GM19193 (cell line): ENCODE measurements around the gene KDM8.
A peak's percentile ranks its signal among the peaks of the same experiment; 100 is the strongest.

ENCODE experiments used
- POLR2A ChIP-seq: IDR thresholded peaks from 4 replicates; pipeline ENCODE4 v1.6.1; 2011; ENCODE audit not compliant: insufficient read depth, insufficient read length; ENCODE audit errors: extremely low read depth

Gene KDM8

DNA sequence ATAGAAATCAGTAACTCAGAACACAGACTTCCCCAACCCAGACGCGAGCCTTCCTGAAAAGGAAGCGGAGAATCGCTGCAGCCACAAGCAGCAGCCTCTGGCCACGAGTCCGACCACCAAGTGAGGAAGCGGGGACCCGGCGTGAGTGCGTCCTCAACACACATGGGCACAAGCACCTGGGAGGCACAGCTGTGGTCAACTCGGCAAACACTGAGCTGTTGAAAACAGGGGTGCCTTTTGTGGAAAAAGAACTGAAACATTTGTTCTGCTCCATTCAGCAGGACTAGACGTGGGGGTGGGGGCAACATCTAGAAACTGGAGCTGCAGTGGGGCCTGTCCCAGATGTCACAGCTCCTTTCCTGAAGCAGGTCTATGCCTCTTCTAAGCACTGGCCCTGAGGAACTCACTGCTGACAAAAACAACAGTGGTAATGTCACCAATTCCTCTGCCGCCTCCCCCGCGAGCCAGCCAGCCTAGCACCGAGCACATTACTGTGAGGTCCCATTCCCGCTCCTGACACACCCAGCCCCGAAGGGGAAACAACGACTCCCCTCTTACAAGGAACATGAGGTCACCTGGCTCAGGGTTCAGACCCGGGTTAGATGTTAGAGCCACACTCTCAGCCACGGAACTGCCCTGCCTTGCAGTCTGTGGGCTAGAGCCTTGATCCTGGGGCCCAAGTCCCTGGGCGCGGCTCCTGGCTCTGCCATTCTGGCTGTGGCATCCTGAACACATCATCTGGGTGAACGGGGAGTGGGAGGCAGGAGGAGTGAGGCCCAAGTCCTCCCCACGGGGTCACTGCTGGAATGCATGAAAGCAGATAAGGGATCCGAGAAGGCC is 29.0 kb downstream of the KDM8 start:
- no peak for TF ChIP-seq POLR2A

DNA sequence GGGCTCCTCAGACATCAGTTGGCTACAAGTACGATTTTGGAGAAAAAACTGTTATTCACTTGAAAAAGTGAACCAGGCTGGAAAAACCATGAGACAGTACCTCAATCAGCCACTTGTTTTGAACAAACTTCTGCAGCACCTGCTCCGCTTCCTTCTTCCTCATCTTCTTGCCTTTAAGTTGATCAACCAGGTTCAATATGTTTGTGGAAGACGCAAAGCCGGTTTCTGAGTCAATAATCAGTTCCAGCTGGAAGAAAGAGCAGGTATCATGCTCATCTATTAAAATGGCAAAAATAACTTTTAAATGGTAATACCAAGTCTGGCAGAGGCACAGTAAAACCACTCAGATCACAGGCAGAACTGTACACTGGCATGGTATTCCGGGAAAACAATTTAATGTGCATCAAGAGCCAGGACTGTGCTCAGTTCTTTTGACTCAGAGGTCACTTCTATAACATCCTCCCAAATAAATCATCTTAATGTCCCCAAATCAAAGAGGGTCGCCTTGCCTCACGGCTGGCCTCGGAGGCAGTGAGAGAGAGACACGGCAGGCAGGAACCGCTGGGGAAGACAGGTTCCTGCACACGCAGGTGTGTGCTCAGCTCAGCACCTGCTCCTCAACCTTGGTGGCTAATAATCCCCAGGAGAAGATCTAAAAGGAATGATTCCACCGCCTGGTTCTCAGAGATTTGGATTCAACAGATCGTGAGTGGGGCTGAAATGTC is 29.7 kb downstream of the KDM8 start:
- TF ChIP-seq POLR2A, result no peak

DNA sequence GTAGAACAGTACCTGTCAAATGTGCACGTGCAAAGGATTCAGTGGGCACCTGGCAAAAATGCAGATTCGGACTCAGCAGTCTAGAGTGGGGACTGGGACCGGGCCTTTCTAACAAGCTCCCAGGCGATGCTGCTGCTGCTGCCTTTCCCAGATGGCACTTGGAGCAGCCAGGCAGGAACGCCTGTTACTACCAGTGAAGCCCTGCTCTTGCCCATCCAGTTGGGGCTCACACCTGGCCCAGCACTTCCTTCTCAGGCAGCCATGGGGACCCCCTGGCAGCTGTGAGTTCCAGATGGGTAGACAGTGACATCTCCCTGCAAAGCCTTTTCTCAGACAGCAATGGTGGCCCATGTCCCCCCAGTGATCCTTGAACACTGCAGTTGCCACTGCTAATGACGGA is 30.4 kb downstream of the KDM8 start:
- TF ChIP-seq POLR2A, result no peak

DNA sequence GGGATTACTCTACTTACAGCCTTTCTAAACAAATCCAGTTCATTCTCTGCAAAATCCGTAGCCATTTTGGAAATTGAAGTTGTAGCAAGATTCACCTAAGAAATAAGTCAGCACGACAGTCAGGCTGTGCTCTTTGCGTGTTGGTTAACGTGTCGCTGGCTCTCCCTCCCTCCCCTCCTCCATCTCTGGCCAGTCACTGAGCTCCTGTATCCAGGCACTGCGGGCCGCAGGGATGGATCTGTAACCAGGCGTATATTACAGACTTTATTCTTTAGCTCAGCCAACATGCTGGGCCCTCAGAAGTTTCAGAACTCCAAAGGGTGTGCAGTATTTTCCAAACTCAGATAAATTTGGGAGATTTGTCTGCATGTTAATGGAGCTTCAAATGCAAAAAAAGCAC is 30.8 kb downstream of the KDM8 start:
- no peak for TF ChIP-seq POLR2A

DNA sequence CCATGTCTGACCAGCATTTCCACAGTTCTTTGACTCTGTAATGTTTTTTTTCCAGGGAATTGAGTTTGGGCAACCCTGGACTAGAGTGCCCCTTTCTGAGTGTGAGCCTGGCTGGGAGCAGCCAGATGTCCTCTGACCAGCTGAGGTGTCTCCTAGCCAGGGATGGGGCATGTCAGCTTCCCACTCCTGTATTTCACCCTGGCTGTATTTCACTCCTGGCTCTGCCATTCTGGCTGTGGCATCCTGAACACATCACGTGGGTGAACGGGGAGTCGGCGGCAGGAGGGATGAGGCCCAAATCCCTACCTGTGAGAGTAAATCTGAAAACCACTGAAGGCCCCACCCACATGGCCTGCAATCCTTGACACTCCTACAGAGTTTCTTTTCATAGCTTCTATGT is 31.3 kb downstream of the KDM8 start:
- TF ChIP-seq POLR2A, result no peak

DNA sequence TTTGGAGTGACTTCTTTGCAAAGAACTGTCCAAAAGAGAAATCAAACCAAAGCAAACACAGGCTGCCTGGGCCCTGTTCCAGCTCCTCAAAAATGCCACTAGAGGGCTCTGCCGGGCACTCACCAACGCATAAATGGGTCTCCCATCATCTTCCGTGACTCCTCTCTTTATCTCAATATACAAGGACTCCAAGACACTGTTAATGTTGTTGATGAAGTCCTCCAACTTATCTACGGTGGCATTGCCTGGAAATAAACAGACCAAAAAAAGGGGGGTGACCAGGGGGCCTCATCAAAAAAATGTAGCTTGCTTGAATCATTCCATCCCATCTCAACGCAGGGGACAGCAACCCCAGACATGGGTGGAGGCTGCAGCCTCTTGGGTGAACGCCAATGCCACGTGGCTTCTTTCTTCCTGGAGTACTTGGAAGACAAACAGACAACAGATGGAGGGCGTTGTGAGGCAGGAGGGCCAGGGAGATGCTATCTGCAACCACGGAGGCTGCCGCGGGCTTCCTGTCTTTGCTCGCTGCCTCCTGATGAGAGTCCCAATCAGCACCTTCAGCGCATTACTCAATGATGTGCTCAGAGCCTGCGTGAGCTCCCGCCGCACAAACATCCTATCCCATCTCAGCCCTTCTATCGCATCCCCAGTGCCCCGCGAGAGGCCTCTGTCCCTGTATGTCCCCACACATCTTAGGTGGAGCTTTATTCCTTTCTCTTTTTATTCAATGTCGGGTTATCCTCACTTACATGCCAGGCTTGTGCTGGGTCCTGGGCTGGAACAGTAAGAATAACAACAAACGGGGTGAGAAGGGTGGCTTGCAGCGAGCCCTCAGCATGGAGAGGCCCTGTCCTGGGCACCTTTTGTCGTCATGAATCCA is 32.0 kb downstream of the KDM8 start:
- no peak for TF ChIP-seq POLR2A

DNA sequence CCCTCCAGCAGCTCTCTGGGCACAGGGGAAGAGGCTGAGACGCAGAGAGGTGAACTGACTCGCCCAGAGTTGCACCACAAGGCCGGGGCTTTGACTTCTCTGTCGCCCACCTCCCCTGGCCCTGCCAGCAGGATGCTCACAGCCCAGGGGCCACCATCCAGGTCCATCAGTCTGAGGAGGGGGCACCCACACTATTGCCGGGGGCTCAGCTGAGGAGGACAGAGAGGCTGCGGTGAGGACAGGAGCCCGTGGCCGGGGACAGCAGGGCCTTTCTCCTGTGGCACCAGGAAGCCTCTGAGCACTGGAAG is 32.6 kb downstream of the KDM8 start:
- TF ChIP-seq POLR2A, result no peak

DNA sequence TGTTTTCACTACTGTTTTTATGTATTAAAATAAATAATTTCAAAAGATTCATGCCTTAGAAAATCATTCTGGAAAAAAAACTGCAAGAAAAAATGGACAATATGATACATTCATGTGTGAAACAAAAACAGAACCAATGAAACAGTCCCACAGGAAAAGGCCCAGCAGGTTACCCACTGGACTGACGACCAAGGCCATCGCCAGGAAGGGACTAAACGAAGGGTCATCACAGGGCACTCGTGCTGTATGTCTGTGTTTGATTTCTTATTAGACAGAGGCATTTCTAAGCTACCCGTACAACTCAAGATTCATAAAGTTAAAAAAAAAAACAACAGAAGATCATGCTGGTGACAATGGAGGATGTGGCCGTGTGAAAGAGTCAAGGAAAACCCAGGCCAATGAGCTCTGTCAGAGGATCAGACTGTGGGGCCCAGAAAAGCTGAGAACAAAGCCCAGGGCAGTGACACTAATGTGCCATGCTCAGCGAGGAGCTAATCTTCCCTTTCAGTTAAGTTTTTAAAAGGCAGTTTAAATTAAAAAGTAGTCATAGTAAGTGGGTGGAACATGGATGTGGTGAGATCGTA is 33.4 kb downstream of the KDM8 start:
- no peak for TF ChIP-seq POLR2A

DNA sequence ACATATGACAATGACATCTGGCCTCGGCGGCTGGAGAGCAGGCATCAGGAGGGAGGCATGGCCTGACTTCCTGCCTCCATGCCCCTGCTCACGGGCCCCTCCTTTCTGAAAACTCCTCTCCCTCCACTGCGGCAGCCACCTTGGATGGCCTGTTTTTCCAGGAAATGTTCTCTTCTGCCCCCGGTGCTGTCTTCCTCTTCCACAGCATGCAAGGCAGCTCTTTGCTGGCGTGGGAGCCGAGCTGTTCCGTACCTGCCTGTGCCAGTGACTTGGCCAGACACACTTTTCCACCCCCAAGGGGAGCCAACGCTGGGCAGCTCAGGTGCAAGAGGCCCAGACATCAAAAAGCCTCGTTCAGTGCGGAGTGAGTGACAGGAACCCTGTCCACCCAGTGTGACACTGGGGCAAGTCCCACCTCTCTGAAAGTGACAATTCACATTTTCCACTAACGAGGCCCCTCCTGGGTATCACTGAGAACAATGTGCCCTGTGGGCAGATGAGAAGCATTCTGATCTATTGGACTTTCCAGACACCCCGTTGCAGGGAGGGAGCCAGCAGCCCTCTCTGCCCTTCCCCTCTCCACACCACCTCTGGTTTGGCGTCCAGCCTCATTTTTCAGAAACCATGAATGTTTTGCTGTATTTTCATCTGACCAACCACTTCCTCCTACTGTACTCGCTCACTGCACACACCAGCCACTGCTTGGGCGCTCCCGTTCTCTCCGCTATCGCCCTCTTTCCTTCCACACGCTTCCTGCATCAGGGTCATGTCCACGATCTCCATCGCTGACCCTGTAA is 34.1 kb downstream of the KDM8 start:
- peak; percentile 50 for TF ChIP-seq POLR2A

DNA sequence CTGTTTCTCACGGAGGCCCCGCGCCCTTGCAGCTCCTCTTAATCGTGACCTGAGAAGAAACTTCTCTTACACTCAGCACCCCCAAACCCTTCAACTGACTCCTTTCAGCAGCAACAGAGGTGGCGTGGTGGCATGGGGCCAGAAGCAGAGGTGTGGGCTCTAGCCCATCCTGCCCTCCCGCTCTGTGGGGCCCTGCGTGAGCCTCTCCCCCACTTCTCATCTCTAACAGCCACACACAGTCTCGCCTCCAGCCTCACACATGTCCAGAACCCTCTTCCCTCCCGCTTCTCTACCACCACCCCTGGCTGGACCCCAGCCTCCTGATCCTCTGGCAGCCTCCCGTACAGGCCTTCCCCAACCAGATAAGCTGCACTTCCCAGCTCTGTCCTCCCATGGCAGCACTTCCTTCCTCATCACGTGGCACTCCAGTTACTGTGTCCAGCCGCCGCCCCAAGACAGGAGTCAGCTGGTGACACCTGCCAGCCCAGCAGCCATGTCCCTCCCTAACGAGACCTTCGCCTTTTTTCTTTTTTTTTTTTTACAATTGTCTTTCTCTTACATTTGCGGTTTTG is 34.8 kb downstream of the KDM8 start:
- TF ChIP-seq POLR2A, result no peak

DNA sequence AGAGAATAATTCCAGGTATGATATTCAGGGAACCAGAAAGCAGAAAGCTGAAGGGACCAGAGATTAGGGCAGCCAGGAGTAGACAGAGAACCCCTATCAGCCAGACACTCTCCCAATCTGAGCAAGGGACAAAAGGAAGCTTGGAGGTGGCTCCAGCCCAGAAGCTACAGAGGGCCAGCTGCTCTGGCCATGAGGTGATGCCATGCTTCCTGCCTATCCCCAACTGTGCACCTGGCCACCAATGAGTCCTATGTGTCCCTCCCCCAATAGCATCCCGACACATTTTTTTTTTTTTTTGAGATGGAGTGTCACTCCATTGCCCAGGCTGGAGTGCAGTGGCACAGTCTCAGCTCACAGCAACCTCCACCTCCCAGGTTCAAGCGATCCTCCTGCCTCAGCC is 35.3 kb downstream of the KDM8 start:
- TF ChIP-seq POLR2A, result no peak

DNA sequence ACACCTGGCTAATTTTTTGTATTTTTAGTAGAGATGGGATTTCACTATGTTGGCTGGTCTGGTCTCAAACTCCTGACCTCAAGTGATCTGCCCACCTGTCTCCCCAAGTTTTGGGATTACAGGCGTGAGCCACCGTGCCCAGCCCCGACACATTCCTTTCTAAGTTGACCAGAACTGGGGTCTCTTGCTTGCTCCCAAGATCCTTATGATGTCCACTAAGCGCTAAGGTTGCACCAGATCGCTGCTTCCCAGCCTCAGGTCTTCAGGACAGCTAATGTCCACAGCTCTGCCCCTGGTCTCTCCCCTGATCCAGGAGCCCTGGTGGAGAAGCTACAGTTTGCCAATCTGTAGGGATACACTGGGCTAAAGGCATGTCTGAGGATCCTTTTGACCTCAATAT is 35.7 kb downstream of the KDM8 start:
- TF ChIP-seq POLR2A, result no peak

DNA sequence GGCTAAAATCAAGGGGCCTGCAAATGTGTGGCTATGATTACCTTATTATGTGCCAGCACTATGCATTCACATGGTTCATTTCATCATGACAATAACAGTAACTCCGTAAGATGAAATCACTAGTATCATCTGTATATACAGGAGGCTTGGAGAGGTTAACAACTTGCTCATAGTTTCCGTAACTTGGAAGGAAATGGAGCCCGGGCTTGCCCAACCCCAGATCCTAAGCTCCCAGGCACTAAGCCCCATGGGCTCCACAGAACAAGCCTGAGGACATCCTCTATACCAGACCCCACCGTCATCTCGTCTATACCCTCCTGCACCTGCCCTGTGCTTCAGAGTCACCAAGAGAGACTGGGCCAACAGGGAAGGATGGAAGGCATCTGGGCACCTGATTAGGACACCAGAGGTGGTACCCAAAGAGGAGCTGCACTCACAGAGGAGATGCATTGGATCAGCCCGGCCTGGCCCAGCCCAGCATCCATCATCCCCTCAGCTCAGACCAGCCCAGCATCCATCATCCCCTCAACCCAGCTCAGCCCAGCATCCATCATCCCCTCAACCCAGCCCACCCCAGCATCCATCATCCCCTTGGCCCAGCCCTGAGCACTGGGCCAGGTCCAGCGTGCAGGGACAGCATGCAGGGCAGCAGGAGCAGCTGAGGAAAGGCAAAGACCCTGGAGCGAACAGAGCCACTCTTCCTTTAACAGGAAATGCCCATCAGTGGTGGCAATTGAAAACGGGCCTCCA is 36.8 kb downstream of the KDM8 start:
- no peak for TF ChIP-seq POLR2A

DNA sequence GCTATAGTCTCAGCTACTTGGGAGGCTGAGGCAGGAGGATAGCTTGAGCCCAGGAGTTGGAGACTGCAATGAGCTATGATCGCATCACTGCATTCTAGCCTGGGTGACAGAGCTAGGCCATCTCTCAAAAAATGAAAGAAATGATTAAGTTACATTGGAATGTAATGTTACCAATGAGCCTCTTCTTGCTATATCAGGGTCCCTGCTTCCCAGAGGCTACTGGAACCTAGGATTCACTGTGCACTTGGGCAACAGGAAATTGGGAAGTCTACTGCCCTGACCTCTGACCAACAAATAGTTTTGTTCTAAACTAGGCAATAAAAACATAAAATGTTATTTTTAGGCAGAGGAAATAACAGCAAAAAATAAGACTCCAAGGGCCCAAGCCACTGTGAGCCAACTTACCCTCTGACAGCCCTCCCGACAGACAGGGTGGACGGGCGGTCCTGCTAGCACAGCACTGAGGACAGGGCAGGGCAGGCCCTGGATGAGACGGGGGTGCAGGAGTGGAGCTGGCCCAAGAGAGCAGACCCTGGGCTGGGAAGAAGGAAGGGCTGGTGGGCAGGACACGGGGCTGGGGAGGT is 37.7 kb downstream of the KDM8 start:
- no peak for TF ChIP-seq POLR2A

DNA sequence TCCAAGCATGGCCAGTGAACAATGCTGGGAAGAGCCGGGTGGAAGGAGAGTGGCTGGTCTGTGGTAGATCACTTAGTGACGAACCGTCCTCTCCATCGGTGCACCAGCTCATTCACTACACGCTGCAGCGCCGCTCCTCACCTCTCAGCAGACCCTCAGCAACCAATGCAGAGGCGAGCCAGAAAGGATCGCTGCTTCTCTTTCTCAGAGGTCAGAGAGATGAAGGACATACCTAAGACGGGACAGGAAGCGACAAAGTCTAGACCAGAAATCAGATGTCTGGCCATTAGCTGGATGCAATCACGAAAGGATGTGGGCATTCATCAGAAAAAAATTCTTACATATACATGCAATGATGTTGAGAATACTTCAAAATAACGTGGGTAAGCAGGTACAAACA is 38.3 kb downstream of the KDM8 start:
- no peak for TF ChIP-seq POLR2A
